H1 (cell line): Measurements from ENCODE around the gene ARHGAP18. TPM values are rescaled to one million over a fixed set of nuclear protein-coding genes. Genes with fewer than 3 reads are reported as not detected.

Experiments
- CTCF ChIA-PET: fragments of 300-600 bp; sonication (Branson Sonifier 250); formaldehyde crosslinking; loops from one replicate; lab custom pipeline; 2021; ENCODE audit not compliant: partially characterized antibody; lab: Charles Lee
- POLR2A ChIA-PET: fragments of 300-600 bp; sonication (Branson Sonifier 250); formaldehyde crosslinking; loops from one replicate; lab custom pipeline; 2021; ENCODE audit warnings: inconsistent platforms; ENCODE audit not compliant: partially characterized antibody; lab: Charles Lee
- DNase-seq, 2 experiments: peaks; one replicate each; pipeline versions ENCODE4 v3.0.0 to v3.0.0-alpha.2; 2010 to 2022; ENCODE audit warnings: low spot score in 2 of 2, low read depth in 1 of 2, mixed read lengths in 1 of 2
- FAIRE-seq: peaks from 2 replicates; lab custom pipeline; 2011; peaks lifted over from hg19 to GRCh38; lab: Jason Lieb, UNC
- H2AFZ ChIP-seq: 2 replicates; pipeline ENCODE4 v1.8.1; 2012; ENCODE audit warnings: low read length, inconsistent platforms
- H2AK5ac ChIP-seq: 2 replicates; pipeline ENCODE4 v1.6.1; 2013; ENCODE audit warnings: low read depth, low read length
- H2BK120ac ChIP-seq: replicated peaks from 2 replicates; pipeline ENCODE3; 2013; ENCODE audit warnings: low read depth, low read length, inconsistent platforms
- H2BK12ac ChIP-seq: 2 replicates; pipeline ENCODE4 v1.6.1; 2013; ENCODE audit warnings: low read depth, low read length
- H2BK15ac ChIP-seq: 2 replicates; pipeline ENCODE4 v1.6.1; 2013; ENCODE audit warnings: low read length
- H2BK20ac ChIP-seq: 2 replicates; pipeline ENCODE4 v1.6.1; 2013; ENCODE audit warnings: low read length
- H2BK5ac ChIP-seq: 2 replicates; pipeline ENCODE4 v1.6.1; 2013; ENCODE audit warnings: low read depth, low read length
- H3K14ac ChIP-seq: 2 replicates; pipeline ENCODE4 v1.6.1; 2013; ENCODE audit warnings: inconsistent platforms; ENCODE audit not compliant: insufficient read length
- H3K18ac ChIP-seq: 2 replicates; pipeline ENCODE4 v1.6.1; 2013; ENCODE audit warnings: low read length; ENCODE audit errors: extremely low read depth
- H3K23ac ChIP-seq: 2 replicates; pipeline ENCODE4 v1.6.1; 2013; ENCODE audit warnings: inconsistent platforms; ENCODE audit not compliant: insufficient read length
- H3K23me2 ChIP-seq: 2 replicates; pipeline ENCODE4 v1.6.1; 2013; ENCODE audit warnings: low read depth, low read length
- H3K27ac ChIP-seq: 2 replicates; pipeline ENCODE4 v1.6.1; 2011; ENCODE audit warnings: low read depth, low read length, inconsistent platforms
- H3K27me3 ChIP-seq, 4 experiments: replicated peaks in 1 of 4; 1 replicate in 1 of 4; 2 replicates in 3 of 4; pipeline versions ENCODE4 v1.6.1 to v1.8.1; 2011 to 2013; ENCODE audit warnings: low read length in 3 of 4, mild to moderate bottlenecking in 3 of 4, inconsistent platforms in 2 of 4, mixed read lengths in 2 of 4, moderate library complexity in 1 of 4; ENCODE audit not compliant: control insufficient read depth in 3 of 4, insufficient read depth in 3 of 4; ENCODE audit errors: extremely low read depth in 1 of 4
- H3K36me3 ChIP-seq, 4 experiments: 2 replicates each; pipeline versions ENCODE4 v1.6.1 to v1.8.1; 2011 to 2013; ENCODE audit warnings: mild to moderate bottlenecking in 4 of 4, low read length in 3 of 4, moderate library complexity in 2 of 4, control low read depth in 1 of 4, inconsistent platforms in 1 of 4; ENCODE audit not compliant: insufficient read depth in 4 of 4, control insufficient read depth in 2 of 4
- H3K4ac ChIP-seq: replicated peaks from 2 replicates; pipeline ENCODE3; 2013; ENCODE audit warnings: low read length, low read depth, mixed read lengths, inconsistent platforms; ENCODE audit not compliant: insufficient read length
- H3K4me1 ChIP-seq, 4 experiments: replicated peaks in 1 of 4; 1 replicate in 1 of 4; 2 replicates in 3 of 4; pipeline versions ENCODE4 v1.6.1 to v1.8.1; 2011 to 2013; ENCODE audit warnings: low read length in 3 of 4, inconsistent platforms in 2 of 4, mixed read lengths in 1 of 4; ENCODE audit not compliant: insufficient read depth in 4 of 4, control insufficient read depth in 3 of 4
- H3K4me2 ChIP-seq, 2 experiments: 2 replicates each; pipeline versions ENCODE4 v1.6.1 to v1.8.1; 2011 to 2013; ENCODE audit warnings: low read depth in 2 of 2, low read length in 2 of 2, control low read depth in 1 of 2, inconsistent platforms in 1 of 2, mild to moderate bottlenecking in 1 of 2; ENCODE audit not compliant: insufficient read depth in 1 of 2
- H3K4me3 ChIP-seq, 4 experiments: fragments of 200-600, 300-600 bp in 1 of 4; sonication (generic), shearing (Covaris generic), sonication (Bioruptor Twin) in 1 of 4; 2 replicates each; pipeline versions ENCODE4 v1.5.1 to v1.8.1; 2011 to 2016; ENCODE audit warnings: low read length in 4 of 4, low read depth in 3 of 4, control low read depth in 2 of 4, inconsistent platforms in 2 of 4, mild to moderate bottlenecking in 2 of 4, mixed read lengths in 1 of 4, moderate library complexity in 1 of 4; ENCODE audit not compliant: insufficient read depth in 2 of 4; ENCODE audit errors: extremely low read depth in 1 of 4
- H3K56ac ChIP-seq: replicated peaks from 2 replicates; pipeline ENCODE3; 2013; ENCODE audit warnings: low read depth, mild to moderate bottlenecking, mixed read lengths, low read length, inconsistent platforms; ENCODE audit not compliant: insufficient read length
- H3K79me1 ChIP-seq: 2 replicates; pipeline ENCODE4 v1.6.1; 2013; ENCODE audit warnings: low read depth, low read length, control low read depth
- H3K79me2 ChIP-seq, 2 experiments: 2 replicates each; pipeline versions ENCODE4 v1.6.1 to v1.8.1; 2012 to 2013; ENCODE audit warnings: low read length in 2 of 2, mild to moderate bottlenecking in 2 of 2, inconsistent platforms in 1 of 2; ENCODE audit not compliant: insufficient read depth in 2 of 2, control insufficient read depth in 1 of 2
- H3K9ac ChIP-seq, 4 experiments: replicated peaks in 1 of 4; 1 replicate in 1 of 4; 2 replicates in 3 of 4; pipeline versions ENCODE4 v1.6.1 to v1.8.1; 2011 to 2013; ENCODE audit warnings: low read depth in 3 of 4, low read length in 3 of 4, control low read depth in 2 of 4, mild to moderate bottlenecking in 2 of 4, moderate library complexity in 2 of 4, inconsistent platforms in 1 of 4; ENCODE audit errors: extremely low read depth in 1 of 4
- H3K9me3 ChIP-seq, 2 experiments: 2 replicates each; pipeline versions ENCODE4 v1.6.1 to v1.8.1; 2012 to 2013; ENCODE audit warnings: mild to moderate bottlenecking in 2 of 2, moderate library complexity in 2 of 2, control low read depth in 1 of 2, inconsistent platforms in 1 of 2, low read depth in 1 of 2, low read length in 1 of 2, mixed read lengths in 1 of 2; ENCODE audit not compliant: insufficient read depth in 2 of 2
- H4K20me1 ChIP-seq, 2 experiments: replicated peaks in 1 of 2; 2 replicates each; pipeline versions ENCODE3 to v1.8.1; 2011 to 2013; ENCODE audit warnings: inconsistent platforms in 2 of 2, low read length in 2 of 2, mild to moderate bottlenecking in 1 of 2; ENCODE audit not compliant: insufficient read depth in 2 of 2, control insufficient read depth in 1 of 2
- H4K5ac ChIP-seq: 2 replicates; pipeline ENCODE4 v1.6.1; 2013; ENCODE audit warnings: low read length, low read depth, mixed read lengths, inconsistent platforms; ENCODE audit not compliant: insufficient read length
- H4K8ac ChIP-seq: 2 replicates; pipeline ENCODE4 v1.8.0; 2013; ENCODE audit warnings: mild to moderate bottlenecking, moderate library complexity, low read length, inconsistent platforms; ENCODE audit not compliant: insufficient read depth; ENCODE audit errors: extremely low read depth
- H4K91ac ChIP-seq: replicated peaks from 2 replicates; pipeline ENCODE3; 2013; ENCODE audit warnings: low read length, mixed read lengths, inconsistent platforms; ENCODE audit not compliant: insufficient read length
- ASH2L ChIP-seq: fragments of 200-600, 300-600 bp; sonication (generic); IDR thresholded peaks from one replicate; pipeline ENCODE4 v1.7.1; 2017; ENCODE audit warnings: low read length
- GABPA ChIP-seq: IDR thresholded peaks from 2 replicates; pipeline ENCODE4 v1.6.1; 2011; ENCODE audit warnings: mild to moderate bottlenecking, low read length, moderate library complexity, borderline replicate concordance; ENCODE audit not compliant: insufficient read depth
- HDAC2 ChIP-seq, 2 experiments: fragments of 300-600 bp in 1 of 2; sonication (generic) in 1 of 2; IDR thresholded peaks; 2 replicates each; pipeline ENCODE4 v1.6.1; 2011 to 2012; ENCODE audit warnings: low read depth in 2 of 2, low read length in 2 of 2, mild to moderate bottlenecking in 2 of 2, moderate library complexity in 2 of 2, borderline replicate concordance in 1 of 2, inconsistent platforms in 1 of 2
- HDAC6 ChIP-seq: IDR thresholded peaks from one replicate; pipeline ENCODE4 v1.7.1; 2012; ENCODE audit warnings: low read depth, mild to moderate bottlenecking, inconsistent platforms, low read length, moderate library complexity
- MAFK ChIP-seq: IDR thresholded peaks from 2 replicates; pipeline ENCODE4 v1.6.1; 2012; ENCODE audit warnings: low read depth, mild to moderate bottlenecking, improper control_type of control experiment, low read length
- WGBS, 2 experiments: shearing (Covaris generic) in 1 of 2; methylation state at CpG; one replicate each; pipeline versions ENCODE4 v1.1.6 to v1.1.7; 2013 to 2015; ENCODE audit warnings: low lambda C conversion rate in 2 of 2, mixed read lengths in 2 of 2, inconsistent platforms in 1 of 2, low coverage in 1 of 2, missing lambda C conversion rate in 1 of 2; ENCODE audit not compliant: insufficient replicate concordance in 2 of 2, insufficient coverage in 1 of 2, insufficient read length in 1 of 2; ENCODE audit errors: extremely low coverage in 1 of 2, missing lambda C conversion rate in 1 of 2; 5-methylcytosine and 5-hydroxymethylcytosine counted together
- polyA plus RNA-seq, 7 experiments: library from polyadenylated mRNA; depleted of rRNA in 3 of 7; stranded (reverse) in 5 of 7; unstranded in 2 of 7; fragments of >200 nt in 5 of 7; fragments of 200-250 nt in 2 of 7; gene quantifications; 1 replicate in 5 of 7; 2 replicates in 1 of 7; 4 replicates in 1 of 7; pipeline versions ENCODE4 v1.2.1 to v1.2.3, GENCODE V29; 2011 to 2013; ENCODE audit warnings: missing spikeins in 2 of 7, mixed read lengths in 2 of 7
- total RNA-seq: library from RNA; stranded (reverse); fragmentation: NEBNext Ultra II Directional; extraction: Animal tissue kit (Norgen Biotek cat#: 25700); gene quantifications from 2 replicates; pipeline ENCODE4 v1.2.1, GENCODE V29; 2021
- TF ChIP-seq, protein P1 (sequence below), 3 experiments: IDR thresholded peaks; 1 replicate in 2 of 3; 2 replicates in 1 of 3; pipeline versions ENCODE4 v1.5.1 to v1.6.1; 2011; ENCODE audit warnings: low read length in 3 of 3, mild to moderate bottlenecking in 3 of 3, inconsistent platforms in 2 of 3, low read depth in 1 of 3, moderate library complexity in 1 of 3; ENCODE audit not compliant: insufficient read depth in 1 of 3; ENCODE audit errors: control extremely low read depth in 1 of 3
- TF ChIP-seq, protein P2 (sequence below): IDR thresholded peaks from 2 replicates; pipeline ENCODE4 v1.6.1; 2012; ENCODE audit warnings: inconsistent platforms
- TF ChIP-seq, protein P3 (sequence below): IDR thresholded peaks from 2 replicates; pipeline ENCODE4 v1.6.1; 2011; ENCODE audit warnings: low read depth, mild to moderate bottlenecking, low read length; ENCODE audit not compliant: insufficient read depth
- TF ChIP-seq, protein P4 (sequence below): IDR thresholded peaks from 2 replicates; pipeline ENCODE4 v1.6.1; 2011; ENCODE audit warnings: low read length, improper control_type of control experiment

ARHGAP18 gene
- total and polyA plus RNA-seq, 2 of the 8 experiments (the other 6 are each of a cell fraction or from before 2014, with no cell fraction given), result 0.83 to 4.5 TPM

DNA sequence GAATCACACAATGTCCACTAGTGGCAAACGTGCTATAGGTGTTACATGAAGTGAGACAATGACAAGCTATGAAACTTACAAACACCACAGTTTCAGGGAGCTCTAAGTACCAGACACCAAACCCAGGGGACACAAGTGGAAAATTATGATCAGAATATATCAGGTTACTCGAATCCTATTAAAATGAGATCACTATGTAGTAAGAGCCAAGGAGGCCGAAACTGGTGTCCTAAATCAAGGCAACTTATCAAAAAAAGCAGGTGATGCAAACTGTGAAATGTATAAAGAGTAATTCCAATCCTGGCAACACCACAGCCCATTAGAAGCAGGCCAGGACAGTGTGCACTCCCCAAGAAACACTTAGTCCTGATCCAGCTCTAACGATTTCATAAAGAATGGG is 100.3 kb downstream of the ARHGAP18 start:
- no peak overlapping the region for H2BK15ac ChIP-seq
- H3K4me2 ChIP-seq, result no peak overlapping the region
- no peak overlapping the region for H3K4me3 ChIP-seq
- 96% methylated on average over 4 of the region's 4 CpGs; no CpG with 5 or more reads in 1 of the 2 experiments for WGBS, 2 experiments
- H3K27ac ChIP-seq, result no peak overlapping the region
- no peak overlapping the region for H2BK20ac ChIP-seq
- H2BK120ac ChIP-seq, result no peak overlapping the region
- H3K9ac ChIP-seq, result no peak overlapping the region
- no peak overlapping the region for H2BK12ac ChIP-seq
- H4K91ac ChIP-seq, result no peak overlapping the region
- no peaks in the 10 kb centered on the region for H3K23me2 ChIP-seq
- H4K5ac ChIP-seq, result no peak overlapping the region
- H3K14ac ChIP-seq, result no peak overlapping the region
- POLR2A ChIA-PET, result interaction anchor here (0.6 kb wide), 1 partner anchor 358 kb away, joined by 3 read pairs; no protein-coding TSS in a partner anchor
- H3K4me1 ChIP-seq, result no peaks in the 10 kb centered on the region; a peak in 2 of 7 replicates
- FAIRE-seq (no peak), DNase-seq (no peak)
- H3K9me3 ChIP-seq, result no peaks in the 10 kb centered on the region
- CTCF ChIA-PET, result interaction anchor here (0.6 to 1.3 kb wide), 5 partner anchors 10 to 110 kb away, joined by 3 to 5 read pairs (median 3); no protein-coding TSS in a partner anchor
- no peaks in the 10 kb centered on the region for H4K20me1 ChIP-seq
- no peak overlapping the region for H3K4ac ChIP-seq
- no peak overlapping the region for H3K23ac ChIP-seq
- H2AK5ac ChIP-seq, result no peak overlapping the region
- no peak overlapping the region for H2AFZ ChIP-seq
- no peak overlapping the region for H4K8ac ChIP-seq
- no peak overlapping the region for H3K18ac ChIP-seq
- H3K79me1 ChIP-seq, result no peaks in the 10 kb centered on the region
- H3K79me2 ChIP-seq, result no peaks in the 10 kb centered on the region
- no peak overlapping the region for H2BK5ac ChIP-seq
- H3K36me3 ChIP-seq, result no peaks in the 10 kb centered on the region
- no peaks in the 10 kb centered on the region for H3K27me3 ChIP-seq
- no peak overlapping the region for H3K56ac ChIP-seq
- TF ChIP-seq, protein P1, sequence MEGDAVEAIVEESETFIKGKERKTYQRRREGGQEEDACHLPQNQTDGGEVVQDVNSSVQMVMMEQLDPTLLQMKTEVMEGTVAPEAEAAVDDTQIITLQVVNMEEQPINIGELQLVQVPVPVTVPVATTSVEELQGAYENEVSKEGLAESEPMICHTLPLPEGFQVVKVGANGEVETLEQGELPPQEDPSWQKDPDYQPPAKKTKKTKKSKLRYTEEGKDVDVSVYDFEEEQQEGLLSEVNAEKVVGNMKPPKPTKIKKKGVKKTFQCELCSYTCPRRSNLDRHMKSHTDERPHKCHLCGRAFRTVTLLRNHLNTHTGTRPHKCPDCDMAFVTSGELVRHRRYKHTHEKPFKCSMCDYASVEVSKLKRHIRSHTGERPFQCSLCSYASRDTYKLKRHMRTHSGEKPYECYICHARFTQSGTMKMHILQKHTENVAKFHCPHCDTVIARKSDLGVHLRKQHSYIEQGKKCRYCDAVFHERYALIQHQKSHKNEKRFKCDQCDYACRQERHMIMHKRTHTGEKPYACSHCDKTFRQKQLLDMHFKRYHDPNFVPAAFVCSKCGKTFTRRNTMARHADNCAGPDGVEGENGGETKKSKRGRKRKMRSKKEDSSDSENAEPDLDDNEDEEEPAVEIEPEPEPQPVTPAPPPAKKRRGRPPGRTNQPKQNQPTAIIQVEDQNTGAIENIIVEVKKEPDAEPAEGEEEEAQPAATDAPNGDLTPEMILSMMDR (IDR thresholded peaks at IDR 0.05; ENCODE audit: control extremely low read depth in 1 of 3, insufficient read depth in 1 of 3, low read depth in 1 of 3, low read length in 3 of 3), result no peak
- TF ChIP-seq MAFK (no peak), GABPA (no peak), HDAC2 (IDR thresholded peaks at IDR 0.05; ENCODE audit: borderline replicate concordance in 1 of 2, low read depth in 2 of 2, low read length in 2 of 2) (no peak), HDAC6 (no peak), ASH2L (no peak)
- TF ChIP-seq, protein P2, sequence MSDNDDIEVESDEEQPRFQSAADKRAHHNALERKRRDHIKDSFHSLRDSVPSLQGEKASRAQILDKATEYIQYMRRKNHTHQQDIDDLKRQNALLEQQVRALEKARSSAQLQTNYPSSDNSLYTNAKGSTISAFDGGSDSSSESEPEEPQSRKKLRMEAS, result no peak
- TF ChIP-seq, protein P3, sequence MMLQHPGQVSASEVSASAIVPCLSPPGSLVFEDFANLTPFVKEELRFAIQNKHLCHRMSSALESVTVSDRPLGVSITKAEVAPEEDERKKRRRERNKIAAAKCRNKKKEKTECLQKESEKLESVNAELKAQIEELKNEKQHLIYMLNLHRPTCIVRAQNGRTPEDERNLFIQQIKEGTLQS, result no peak
- TF ChIP-seq, protein P4, sequence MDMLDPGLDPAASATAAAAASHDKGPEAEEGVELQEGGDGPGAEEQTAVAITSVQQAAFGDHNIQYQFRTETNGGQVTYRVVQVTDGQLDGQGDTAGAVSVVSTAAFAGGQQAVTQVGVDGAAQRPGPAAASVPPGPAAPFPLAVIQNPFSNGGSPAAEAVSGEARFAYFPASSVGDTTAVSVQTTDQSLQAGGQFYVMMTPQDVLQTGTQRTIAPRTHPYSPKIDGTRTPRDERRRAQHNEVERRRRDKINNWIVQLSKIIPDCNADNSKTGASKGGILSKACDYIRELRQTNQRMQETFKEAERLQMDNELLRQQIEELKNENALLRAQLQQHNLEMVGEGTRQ, result no peak
